Pons (tissue), 1 donor: ENCODE data around the gene ENTPD2.

Experiments used
- DNase-seq: peaks from one replicate; pipeline ENCODE4 v3.0.0-alpha.2; 2016; ENCODE audit warnings: low spot score

Gene ENTPD2

DNA sequence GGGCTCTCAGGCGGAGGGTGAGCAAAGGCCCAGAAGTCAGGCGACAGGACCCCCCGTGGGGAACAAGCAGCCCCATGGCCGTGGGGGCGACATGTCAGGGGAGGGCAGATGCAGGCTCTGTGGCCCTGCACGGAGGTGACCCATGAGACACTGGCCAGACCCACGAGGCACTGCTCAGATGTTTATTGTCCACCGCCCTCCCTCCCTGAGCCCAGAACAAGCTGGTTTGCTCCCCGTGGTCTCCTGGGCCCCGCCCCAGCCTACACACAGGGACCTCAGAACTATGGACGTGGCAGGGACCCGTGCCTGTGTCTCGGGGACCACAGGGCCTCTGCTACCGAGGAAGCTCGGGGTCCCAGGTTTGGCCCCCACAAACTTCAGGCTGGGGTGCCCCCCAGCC is 23.9 kb downstream of the ENTPD2 start:
- no peak for DNase-seq

DNA sequence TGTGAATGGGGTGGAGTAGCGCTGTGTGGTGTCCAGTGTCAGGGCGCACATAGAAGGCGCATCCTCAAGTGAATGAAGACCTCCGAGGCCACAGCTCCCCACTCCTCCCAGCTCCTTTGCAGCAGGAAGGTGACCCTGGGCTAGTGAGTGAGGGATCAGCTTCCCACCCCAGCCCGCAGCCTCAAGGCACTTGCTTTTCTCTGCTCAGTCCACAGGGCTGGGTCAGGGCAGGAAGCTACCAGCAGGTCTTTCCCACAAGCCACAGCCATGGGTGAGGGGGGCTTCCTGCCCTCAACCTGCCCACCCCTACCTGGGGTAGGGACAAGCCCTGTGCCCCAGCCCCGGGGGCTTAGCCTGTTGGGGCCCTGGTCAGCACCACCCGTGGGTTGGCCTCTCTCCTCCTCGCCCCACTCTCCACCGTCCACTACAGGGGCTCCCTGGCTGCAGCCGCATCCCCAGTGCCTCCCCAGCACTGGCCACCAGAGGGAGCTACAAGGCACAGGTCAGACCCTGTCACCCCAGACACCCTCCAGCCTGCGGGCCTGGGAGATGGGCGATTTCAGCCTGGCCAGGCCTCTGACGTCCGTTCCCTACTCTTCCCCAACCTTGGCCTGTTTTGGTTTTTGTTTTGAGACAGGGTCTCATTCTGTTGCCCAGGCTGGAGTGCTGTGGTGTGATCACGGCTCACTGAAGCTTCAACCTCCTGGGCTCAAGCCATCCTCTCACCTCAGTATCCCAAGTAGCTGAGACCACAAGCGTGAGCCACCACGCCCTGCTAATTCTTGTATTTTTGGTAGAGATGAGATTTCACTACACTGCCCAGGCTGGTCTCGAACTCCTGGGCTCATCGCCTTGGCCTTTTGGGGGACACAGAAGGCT is 24.6 kb downstream of the ENTPD2 start:
- peak; percentile 80 for DNase-seq

- DNase-seq, result peak; percentile 56
These were observed 25.4 kb downstream of the ENTPD2 start for GRCh38 chr9:137028263-137029057.

DNA sequence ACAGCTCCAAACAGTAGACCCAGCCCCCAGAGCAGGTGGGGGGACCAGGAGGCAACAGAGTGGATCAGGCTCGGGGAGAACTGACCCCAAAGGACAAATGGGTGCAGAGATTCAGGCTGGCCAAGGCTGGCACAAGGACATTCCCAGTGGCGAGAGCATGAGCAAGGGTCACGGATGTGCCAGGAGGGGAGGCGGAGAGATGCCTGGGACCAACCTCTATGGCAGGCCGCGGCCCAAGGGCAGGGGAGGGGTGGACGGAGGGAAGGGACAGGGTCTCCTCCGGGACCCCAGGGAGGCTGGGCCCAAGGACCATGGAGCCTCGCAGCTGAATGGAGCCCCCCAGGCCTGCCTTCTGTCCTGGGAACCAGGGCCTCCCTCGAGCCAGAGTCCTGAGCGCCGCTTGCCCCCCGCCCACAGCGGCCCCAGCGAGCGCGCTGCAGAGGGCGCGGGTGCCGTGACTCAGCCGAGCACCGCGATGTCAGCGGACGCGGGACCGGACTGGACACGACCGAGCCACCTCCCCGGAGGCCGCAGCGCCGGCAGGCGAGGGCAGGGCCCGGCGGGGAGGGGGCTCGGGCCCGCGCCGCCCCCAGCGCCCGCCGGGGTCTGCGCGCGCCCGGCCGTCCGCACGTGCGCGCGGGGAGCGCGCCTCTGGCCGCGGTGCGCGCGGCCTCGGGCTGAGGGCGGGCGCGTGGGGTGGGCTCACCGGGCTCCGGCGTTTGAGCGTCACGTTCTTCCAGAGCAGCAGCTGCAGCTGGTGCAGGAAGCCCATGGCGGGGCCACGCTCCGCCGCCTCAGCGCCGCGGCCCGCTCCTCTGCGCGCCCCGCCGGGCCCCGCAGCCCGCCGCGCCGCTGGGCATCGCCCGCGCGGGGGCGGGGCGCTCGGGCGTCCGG is 26.2 kb downstream of the ENTPD2 start, which contains the start of gene ABCA2:
Gene ABCA2 (minus strand): TSS at position 869 of the 894 bp plus-strand sequence. CDS start 97 bp downstream, at position 772.
- no peak for DNase-seq

DNA sequence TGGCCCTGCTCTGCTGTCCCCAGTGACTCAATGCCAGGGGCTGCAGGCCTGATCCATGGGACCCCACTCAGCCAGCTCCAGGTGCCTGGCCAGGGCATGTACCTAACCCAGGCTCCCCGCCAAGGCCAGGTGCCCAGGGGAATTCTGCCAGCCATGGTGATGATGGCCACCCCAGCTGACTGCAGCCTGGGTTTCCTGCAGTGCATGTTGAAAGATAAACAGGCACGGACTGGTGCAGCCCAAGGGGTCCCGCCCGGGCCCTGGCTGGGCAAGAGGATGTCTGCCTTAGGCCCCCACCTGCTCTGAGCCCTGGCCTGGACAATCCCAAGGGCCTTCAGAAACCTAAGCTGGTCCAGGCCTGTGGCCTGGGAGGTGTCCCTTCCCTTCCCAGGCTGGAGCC is 27.0 kb downstream of the ENTPD2 start:
- DNase-seq, result no peak

GRCh38 chr9:137026384-137026783 is 27.5 kb downstream of the ENTPD2 start:
- DNase-seq, result no peak

- DNase-seq, result peak; percentile 98
These were observed 28.3 kb downstream of the ENTPD2 start for GRCh38 chr9:137025517-137025966.

- DNase-seq, result peak; percentile 69
These were observed 30.3 kb downstream of the ENTPD2 start for GRCh38 chr9:137023583-137023991.

DNA sequence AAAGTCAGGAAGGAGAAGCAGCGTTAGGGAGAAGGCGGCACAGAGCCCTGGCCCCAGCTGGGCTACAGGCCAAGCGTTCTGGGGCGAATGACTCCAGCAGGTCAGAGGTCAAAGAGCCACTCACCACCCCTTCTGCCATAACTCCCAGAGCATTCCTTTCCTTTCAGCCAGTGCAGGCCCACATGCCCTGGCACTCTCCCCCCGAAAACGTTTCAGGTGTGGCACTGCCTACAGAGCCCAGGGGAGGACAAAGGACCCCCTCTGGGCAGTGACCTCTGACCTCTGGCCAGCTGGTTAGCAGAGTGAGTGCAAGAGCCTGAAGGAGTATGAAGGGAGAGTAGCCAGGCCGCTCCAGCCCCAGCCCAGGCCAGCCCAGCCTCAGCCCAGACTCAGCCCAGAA is 30.7 kb downstream of the ENTPD2 start:
- peak; percentile 22 for DNase-seq

DNA sequence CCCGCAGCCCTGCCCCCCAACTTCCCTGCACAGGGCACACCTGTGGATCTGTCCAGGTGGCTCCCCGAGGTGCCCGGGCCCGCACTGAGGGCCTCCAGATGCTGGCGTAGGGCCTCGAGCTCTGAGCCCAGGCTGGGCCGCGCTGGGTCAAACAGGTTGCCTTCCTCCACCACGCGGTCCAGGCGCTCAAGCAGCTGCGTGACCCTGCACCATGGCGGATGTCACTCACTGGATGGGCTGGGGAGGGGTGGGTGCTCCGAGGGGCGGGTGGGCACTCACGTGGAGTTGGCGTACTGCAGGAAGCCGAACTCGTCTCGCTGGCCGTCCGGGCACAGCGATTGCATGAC is 31.2 kb downstream of the ENTPD2 start:
- no peak for DNase-seq

GRCh38 chr9:137021979-137022661 is 31.7 kb downstream of the ENTPD2 start:
- DNase-seq, result peak; percentile 95

DNA sequence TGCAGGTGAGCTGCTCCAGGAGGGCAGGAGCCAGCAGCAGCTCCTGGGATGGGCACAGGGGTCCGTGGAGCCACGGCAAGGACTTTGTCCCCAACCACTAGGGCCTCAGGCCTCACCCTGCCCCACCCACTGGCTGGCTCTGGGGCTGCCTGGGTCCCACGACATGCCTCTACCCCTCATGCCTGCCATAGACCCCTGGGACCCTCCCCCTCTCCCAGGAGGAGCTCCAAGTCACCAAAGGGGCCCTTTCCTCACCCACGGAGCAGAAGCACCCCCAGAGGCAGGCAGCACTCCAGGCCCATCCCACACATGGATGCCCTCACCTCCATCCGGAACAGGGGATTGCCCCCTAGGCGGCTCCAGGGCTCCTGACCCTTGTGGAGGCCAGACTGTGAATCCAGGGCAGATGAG is 32.3 kb downstream of the ENTPD2 start:
- DNase-seq, result no peak

DNA sequence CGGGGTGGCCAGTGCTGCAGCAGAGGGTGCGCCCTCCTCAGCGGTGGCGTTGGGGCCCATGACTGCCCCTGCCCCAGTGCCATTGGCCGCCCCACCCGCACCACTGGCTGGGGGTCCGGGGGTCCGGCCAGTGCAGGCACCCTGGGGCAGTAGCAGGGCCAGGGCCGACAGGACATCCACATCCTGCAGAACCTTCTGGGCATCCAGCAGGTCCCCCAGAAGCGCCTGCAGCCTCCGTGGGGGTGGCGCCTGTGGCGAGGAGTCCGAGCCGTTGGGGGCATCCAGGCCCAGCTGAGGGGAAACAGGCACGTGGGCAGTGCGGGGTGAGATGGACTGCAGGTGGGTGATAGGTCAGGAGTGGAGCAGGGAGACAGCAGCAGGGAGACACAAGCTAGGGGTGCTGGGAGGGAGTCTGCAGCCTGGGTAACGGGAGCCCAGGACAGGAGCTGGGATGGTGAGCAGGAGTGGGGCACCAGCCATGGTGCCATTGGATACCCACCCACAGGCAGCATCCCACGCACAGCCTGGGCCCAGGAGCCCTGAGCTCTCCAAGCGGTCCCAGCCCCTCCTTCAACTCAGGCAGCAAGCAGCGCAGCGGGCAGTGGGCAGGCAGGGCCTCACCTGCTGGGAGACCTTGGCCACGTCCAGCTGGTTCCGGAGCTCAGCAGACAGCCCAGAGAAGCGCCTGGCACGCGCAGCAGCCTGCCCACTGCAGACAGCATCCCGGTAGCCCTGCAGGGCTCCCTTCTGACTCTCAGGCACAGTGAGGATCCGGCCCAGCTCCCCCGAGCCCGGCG is 32.9 kb downstream of the ENTPD2 start:
- no peak for DNase-seq

DNA sequence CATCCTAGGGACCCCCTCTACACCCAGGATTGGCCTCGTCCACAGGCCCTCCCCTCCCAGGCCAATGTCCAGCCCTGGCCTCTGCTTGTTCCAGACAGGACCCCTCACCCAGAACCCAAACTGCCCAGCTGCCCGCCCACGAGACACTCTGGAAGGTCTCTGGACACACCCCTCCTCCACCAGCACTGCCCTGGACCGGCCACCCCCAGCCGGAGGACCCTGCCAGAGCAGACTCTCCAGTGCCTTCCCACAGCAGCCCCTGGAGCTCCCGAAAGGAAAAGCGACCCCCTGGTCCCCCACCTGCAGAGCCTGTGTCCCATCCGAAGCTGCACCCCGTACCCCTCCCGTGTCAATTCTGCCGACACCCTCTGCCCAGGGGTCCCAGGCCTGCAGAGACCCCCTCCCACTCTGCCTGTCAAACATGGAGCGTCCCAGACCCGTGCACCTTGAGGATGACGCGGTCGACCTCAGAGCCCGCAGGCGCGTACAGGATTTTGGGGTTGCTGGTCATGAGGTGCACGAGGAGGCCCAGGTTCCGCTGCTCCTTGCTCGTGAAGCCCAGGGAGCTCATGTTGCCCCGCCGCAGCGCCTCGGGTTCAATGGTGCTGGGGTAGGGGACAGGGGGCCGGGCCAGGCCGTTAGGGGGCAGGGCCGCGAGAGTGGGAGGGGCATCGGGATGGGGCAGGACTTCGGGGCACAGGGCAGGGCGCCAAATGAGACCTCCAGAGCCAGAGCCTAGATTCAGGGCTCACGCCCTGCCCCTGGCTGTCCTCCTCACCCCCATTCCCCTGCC is 33.8 kb downstream of the ENTPD2 start:
- DNase-seq, result no peak

DNA sequence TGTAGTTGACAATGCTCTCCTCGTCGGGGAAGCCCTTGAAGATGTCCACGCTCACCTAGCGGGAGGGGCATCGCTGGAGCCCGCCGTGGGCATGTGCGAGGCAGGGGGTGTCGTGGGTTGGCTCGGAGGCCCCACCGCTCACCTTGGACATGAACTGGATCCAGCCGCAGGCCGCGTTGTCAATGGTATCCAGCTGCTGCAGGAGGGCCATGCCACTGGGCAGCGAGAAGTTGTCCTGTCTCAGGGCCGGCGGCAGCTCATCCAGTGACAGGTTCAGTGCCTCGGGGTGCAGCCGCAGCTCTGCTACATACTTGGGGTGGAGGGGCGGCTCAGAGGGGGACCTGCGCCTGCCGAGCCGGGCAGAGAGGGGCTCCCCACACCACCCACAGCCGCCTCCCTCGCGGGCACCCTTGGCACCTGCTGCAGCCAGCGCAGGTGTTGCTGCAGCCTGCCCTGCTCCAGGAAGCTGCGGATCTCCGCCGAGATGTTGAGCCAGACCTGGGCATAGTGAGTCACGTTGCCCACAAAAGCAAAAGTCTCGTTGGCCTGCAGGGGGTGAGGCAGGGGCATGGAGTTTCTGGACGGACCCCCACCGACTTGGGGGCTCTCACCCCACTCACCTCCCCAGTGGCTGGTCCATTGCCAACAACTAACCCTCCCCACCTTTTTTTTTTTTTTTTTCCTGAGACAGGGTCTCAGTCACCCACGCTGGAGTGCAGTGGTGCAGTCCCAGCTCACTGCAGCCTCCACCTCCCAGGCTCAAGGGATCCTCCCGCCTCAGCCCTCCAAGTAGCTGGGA is 34.9 kb downstream of the ENTPD2 start:
- DNase-seq, result no peak

DNA sequence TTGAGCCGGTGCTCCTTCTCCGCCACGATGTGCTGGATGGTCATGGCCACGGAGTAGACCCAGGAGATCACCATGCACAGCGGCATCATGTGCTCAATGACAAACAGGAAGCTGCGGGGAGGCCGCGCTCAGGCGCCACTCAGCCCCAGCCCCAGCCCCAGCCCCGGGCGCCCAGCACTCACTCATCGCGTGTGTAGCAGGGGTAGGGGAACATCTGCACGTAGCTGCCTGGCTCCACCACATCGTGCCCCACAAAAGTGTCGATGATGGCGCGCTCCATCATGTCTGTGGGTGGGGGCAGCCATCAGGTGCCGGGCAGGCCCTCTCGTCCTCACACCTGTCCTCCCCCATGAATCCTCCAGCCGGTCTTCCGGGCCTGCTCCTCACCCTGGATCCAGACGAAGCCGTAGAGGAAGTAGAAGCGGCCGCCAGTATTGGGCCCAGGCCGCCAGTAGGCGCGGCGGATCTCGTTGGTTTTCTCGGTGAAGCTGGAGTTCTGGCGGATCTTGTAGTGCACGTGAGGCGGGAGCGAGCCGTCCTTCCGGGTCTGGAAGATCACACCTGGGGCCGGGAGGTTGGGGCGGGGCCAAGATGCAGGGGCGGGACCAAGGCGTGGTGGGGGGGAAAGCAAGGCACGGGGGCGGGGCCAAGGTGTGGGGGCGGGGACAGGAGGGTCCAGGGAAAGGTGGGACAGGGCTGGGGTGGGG is 35.9 kb downstream of the ENTPD2 start:
- DNase-seq, result no peak

DNA sequence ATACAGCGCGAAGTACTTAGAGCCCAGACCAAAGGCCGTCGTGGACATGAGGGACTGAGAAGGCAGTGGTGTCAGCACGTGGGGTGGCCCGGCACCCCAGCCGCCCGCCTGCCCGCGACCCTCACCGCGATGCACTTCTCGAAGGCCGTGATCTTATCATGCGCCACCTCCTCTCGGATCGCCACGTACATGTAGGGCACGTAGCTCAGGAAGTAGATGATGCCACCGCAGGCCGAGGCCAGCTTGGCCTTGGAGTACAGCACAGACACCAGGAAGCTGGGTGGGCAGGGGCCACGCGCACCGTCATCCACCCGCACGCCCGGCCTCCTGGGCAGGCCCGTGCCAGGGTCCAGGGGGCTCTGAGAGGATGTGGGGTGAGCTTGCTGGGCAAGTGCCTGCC is 36.8 kb downstream of the ENTPD2 start:
- DNase-seq, result no peak

DNA sequence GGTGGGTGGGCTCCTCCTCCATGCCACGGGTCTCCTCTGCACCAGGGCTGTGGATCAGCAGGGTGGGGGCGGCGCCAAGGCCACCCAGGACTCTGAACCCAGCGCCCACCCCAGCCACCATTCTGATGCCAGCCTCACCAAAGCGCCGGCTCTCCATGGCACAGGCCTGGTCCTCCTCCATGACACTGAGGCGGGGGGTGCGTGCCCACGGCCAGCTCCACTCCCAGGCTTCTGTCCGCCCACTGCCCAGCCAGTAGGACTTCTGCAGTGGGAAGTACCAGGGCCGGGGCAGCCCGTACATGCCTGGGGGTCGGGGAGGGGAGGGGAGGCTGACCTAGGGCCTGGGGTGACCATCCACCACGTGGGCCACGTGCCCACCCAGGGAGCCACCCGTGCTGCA is 37.4 kb downstream of the ENTPD2 start:
- no peak for DNase-seq
